GM12875 (cell line): ENCODE data around the gene FBXO30.

Experiments used
- H3K4me3 ChIP-seq: one replicate; pipeline ENCODE4 v1.5.1; 2011; ENCODE audit warnings: low read depth, low read length, control low read depth
- CTCF ChIP-seq: IDR thresholded peaks from 2 replicates; pipeline ENCODE4 v1.5.1; 2011; ENCODE audit warnings: low read depth, mild to moderate bottlenecking, control low read depth, inconsistent platforms, low read length, moderate library complexity, borderline replicate concordance; ENCODE audit not compliant: insufficient read depth

Gene FBXO30

GRCh38 chr6:145818796-145819195, 4.2 kb upstream of the FBXO30 start:
- H3K4me3 ChIP-seq: no peak overlapping the region
- TF ChIP-seq CTCF: no peak

GRCh38 chr6:145816392-145816791, 1.8 kb upstream of the FBXO30 start:
- TF ChIP-seq CTCF: no peak
- no peak overlapping the region for H3K4me3 ChIP-seq

GRCh38 chr6:145815309-145816274, 997 bp upstream of the FBXO30 start:
- TF ChIP-seq CTCF: no peak
- H3K4me3 ChIP-seq: peak overlapping the region; percentile 65

- peak overlapping the region; percentile 67 for H3K4me3 ChIP-seq
- TF ChIP-seq CTCF: no peak
Observed at GRCh38 chr6:145814035-145814500, 527 bp downstream of the FBXO30 start.

- peak overlapping the region; percentile 67 for H3K4me3 ChIP-seq
Observed at GRCh38 chr6:145813285-145814034, 1.1 kb downstream of the FBXO30 start.

GRCh38 chr6:145811741-145812140, 2.9 kb downstream of the FBXO30 start:
- H3K4me3 ChIP-seq: no peak overlapping the region
- TF ChIP-seq CTCF: no peak

More at GRCh38 chr6:145813285-145814034, 1.1 kb downstream of the FBXO30 start:
- no peak for TF ChIP-seq CTCF
